ENCODE measurements around the gene CDC42BPB. TPM values are rescaled to one million over a fixed set of nuclear protein-coding genes. Genes with fewer than 3 reads are reported as not detected.

The CDC42BPB gene
- total and polyA plus RNA-seq, 2 of the 4 experiments (the other 2 are of a cell fraction), result 49.1 to 81.4 TPM

DNA sequence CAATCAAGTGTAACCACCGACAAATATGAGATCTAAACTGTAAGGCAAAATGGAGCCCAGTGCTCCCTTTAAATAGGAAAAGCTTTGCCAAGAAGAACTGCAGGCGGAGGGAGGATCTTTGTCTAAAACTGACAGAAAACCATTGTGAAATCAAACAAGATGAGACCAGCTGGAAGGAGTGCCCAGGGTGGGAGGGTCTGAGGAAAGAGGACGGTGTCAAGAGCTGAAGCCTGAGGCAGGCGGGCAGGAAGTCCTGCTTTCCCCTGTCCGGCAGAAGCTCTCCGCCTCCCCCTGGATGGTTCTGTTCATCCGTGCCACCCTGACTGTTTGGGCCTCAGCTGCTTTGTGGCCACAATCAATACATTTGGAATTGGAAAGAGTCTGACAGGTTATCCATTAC lies 37.5 kb downstream of the CDC42BPB start:
- WGBS, 2 experiments (ENCODE audit: extremely low coverage in 2 of 2, insufficient read length in 1 of 2), result 100% methylated on average over 2 of the region's 7 CpGs; no CpG with 5 or more reads in 1 of the 2 experiments
- Histone ChIP-seq H3K9ac (ENCODE audit: low read depth, low read length) (no peak overlapping the region), H2BK20ac (ENCODE audit: low read depth, low read length) (no peak overlapping the region), H2BK15ac (ENCODE audit: low read depth, low read length) (no peak overlapping the region), H2AK5ac (ENCODE audit: low read depth, low read length) (no peak overlapping the region), H3K4ac (ENCODE audit: low read depth, low read length) (no peak overlapping the region), H2BK120ac (ENCODE audit: low read depth, low read length) (no peak overlapping the region), H3K4me1 (ENCODE audit: control insufficient read depth, insufficient read depth, low read length) (peaks cover 23% of the 10 kb centered on the region), H3K27me3 (ENCODE audit: control insufficient read depth, insufficient read depth, low read length) (no peaks in the 10 kb centered on the region), H3K14ac (replicated peaks; ENCODE audit: low read depth, low read length) (no peak overlapping the region), H3K18ac (ENCODE audit: low read depth, low read length) (no peak overlapping the region), H3K56ac (ENCODE audit: extremely low read depth, insufficient read depth, low read length) (no peak overlapping the region), H2BK5ac (ENCODE audit: low read depth, low read length, poor library complexity, severe bottlenecking) (no peak overlapping the region), H4K8ac (ENCODE audit: low read depth in 2 of 2, low read length in 2 of 2) (no peak overlapping the region), H3K4me2 (ENCODE audit: low read depth, low read length) (no peak overlapping the region), H3K9me1 (ENCODE audit: insufficient read depth, low read length) (peaks cover 34% of the 10 kb centered on the region), H3K79me1 (ENCODE audit: low read depth in 1 of 2, low read length in 2 of 2) (peaks cover 35 to 81% of the 10 kb centered on the region in 2 experiments; a peak in 3 of 4 replicates), H3K23ac (ENCODE audit: low read depth, low read length) (no peak overlapping the region), H3K27ac (ENCODE audit: insufficient read depth, low read length) (no peak overlapping the region), H2AK9ac (replicated peaks; ENCODE audit: low read depth, low read length, poor library complexity) (no peak overlapping the region), H4K20me1 (ENCODE audit: insufficient read depth, low read length) (peaks cover 75% of the 10 kb centered on the region), H3K4me3 (ENCODE audit: insufficient read depth, low read depth, low read length) (no peak overlapping the region), H4K91ac (ENCODE audit: insufficient read depth, low read depth, low read length) (no peak overlapping the region), H3K9me3 (ENCODE audit: control insufficient read depth, insufficient read depth, low read length) (no peaks in the 10 kb centered on the region), H2AFZ (replicated peaks; ENCODE audit: low read length, poor library complexity) (no peak overlapping the region), H4K5ac (ENCODE audit: low read depth, low read length) (no peak overlapping the region), H3K36me3 (ENCODE audit: control insufficient read depth, insufficient read depth, low read length) (peaks cover 3% of the 10 kb centered on the region)
- TF ChIP-seq POLR2A (IDR thresholded peaks at IDR 0.05; ENCODE audit: low read depth, low read length), result no peak
- TF ChIP-seq CEBPB (IDR thresholded peaks at IDR 0.05; ENCODE audit: low read depth, low read length), result no peak
- TF ChIP-seq FOS (IDR thresholded peaks at IDR 0.05; ENCODE audit: low read depth, low read length), result no peak
- TF ChIP-seq, protein P1, sequence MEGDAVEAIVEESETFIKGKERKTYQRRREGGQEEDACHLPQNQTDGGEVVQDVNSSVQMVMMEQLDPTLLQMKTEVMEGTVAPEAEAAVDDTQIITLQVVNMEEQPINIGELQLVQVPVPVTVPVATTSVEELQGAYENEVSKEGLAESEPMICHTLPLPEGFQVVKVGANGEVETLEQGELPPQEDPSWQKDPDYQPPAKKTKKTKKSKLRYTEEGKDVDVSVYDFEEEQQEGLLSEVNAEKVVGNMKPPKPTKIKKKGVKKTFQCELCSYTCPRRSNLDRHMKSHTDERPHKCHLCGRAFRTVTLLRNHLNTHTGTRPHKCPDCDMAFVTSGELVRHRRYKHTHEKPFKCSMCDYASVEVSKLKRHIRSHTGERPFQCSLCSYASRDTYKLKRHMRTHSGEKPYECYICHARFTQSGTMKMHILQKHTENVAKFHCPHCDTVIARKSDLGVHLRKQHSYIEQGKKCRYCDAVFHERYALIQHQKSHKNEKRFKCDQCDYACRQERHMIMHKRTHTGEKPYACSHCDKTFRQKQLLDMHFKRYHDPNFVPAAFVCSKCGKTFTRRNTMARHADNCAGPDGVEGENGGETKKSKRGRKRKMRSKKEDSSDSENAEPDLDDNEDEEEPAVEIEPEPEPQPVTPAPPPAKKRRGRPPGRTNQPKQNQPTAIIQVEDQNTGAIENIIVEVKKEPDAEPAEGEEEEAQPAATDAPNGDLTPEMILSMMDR (conservative IDR thresholded peaks at IDR 0.05; ENCODE audit: low read depth, low read length), result no peak
- TF ChIP-seq, protein P2, sequence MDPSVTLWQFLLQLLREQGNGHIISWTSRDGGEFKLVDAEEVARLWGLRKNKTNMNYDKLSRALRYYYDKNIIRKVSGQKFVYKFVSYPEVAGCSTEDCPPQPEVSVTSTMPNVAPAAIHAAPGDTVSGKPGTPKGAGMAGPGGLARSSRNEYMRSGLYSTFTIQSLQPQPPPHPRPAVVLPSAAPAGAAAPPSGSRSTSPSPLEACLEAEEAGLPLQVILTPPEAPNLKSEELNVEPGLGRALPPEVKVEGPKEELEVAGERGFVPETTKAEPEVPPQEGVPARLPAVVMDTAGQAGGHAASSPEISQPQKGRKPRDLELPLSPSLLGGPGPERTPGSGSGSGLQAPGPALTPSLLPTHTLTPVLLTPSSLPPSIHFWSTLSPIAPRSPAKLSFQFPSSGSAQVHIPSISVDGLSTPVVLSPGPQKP (IDR thresholded peaks at IDR 0.05; ENCODE audit: borderline replicate concordance, low read depth, low read length), result no peak
- no peak for TF ChIP-seq RCOR1 (IDR thresholded peaks at IDR 0.05; ENCODE audit: insufficient replicate concordance, low read length)
- TF ChIP-seq NFE2L2 (IDR thresholded peaks at IDR 0.05; ENCODE audit: low read depth, low read length), result no peak
- TF ChIP-seq RFX5 (IDR thresholded peaks at IDR 0.05; ENCODE audit: low read depth, low read length), result no peak
- no peak for TF ChIP-seq BHLHE40 (IDR thresholded peaks at IDR 0.05; ENCODE audit: low read depth, low read length)
- dilution Hi-C loops (cut with HindIII; ENCODE audit: low sequenced_read_pairs, unreplicated experiment) (no loop called here), in situ Hi-C loops (cut with MboI; ENCODE audit: low sequenced_read_pairs) (no loop called here), intact Hi-C loops (cut with micrococcal nuclease) (loop anchor here (5.0 kb wide), 1 partner anchor 37 kb away; the partner anchor contains the start of gene CDC42BPB)
- CTCF ChIA-PET, result no interaction called here
- ATAC-seq (ENCODE audit: low read depth) (no peak), DNase-seq (no peak)
- BruUV-seq (replicated peaks), result no TSS peak
- POLR2A ChIA-PET (ENCODE audit: unreplicated experiment), result no interaction called here
